Tibial nerve (tissue), 4 donors: ENCODE results near the gene UQCR11. TPM values are rescaled to one million over a fixed set of nuclear protein-coding genes. Genes with fewer than 3 reads are reported as not detected.

Source experiments
- DNase-seq, 2 donors: peaks; one replicate each; pipeline ENCODE4 v3.0.0-alpha.2; 2019; ENCODE audit warnings: low spot score in 2 of 2
- H3K27ac ChIP-seq, 4 donors: fragments of 200-600 bp; sonication (generic) in 3 of 4; one replicate each; pipeline ENCODE4 v1.5.1; 2017 to 2019; ENCODE audit warnings: mild to moderate bottlenecking in 1 of 4
- H3K27me3 ChIP-seq, 2 donors: fragments of 200-600 bp; sonication (generic) in 1 of 2; one replicate each; pipeline versions ENCODE4 v1.5.1 to v1.6.0; 2017 to 2019
- H3K36me3 ChIP-seq, 3 donors: fragments of 200-600 bp; sonication (generic); one replicate each; pipeline ENCODE4 v1.5.1; 2018 to 2019
- H3K4me1 ChIP-seq, 4 donors: fragments of 200-600 bp; sonication (generic) in 3 of 4; one replicate each; pipeline ENCODE4 v1.5.1; 2017 to 2019
- H3K4me3 ChIP-seq, 4 donors: fragments of 200-600 bp; sonication (generic) in 3 of 4; one replicate each; pipeline ENCODE4 v1.5.1; 2017 to 2019; ENCODE audit warnings: mild to moderate bottlenecking in 1 of 4, moderate library complexity in 1 of 4
- H3K9me3 ChIP-seq, 4 donors: fragments of 200-600 bp; sonication (generic) in 3 of 4; one replicate each; pipeline ENCODE4 v1.5.1; 2017 to 2019
- CTCF ChIP-seq, 5 experiments: fragments of 200-600 bp in 3 of 5; fragments of 450-650 bp in 2 of 5; sonication (generic) in 3 of 5; IDR thresholded peaks; one replicate each; pipeline ENCODE4 v1.5.1; 2016 to 2019; ENCODE audit warnings: antibody characterized with exemption in 5 of 5, mild to moderate bottlenecking in 3 of 5, moderate library complexity in 2 of 5
- EP300 ChIP-seq, 2 donors: sonication (generic); formaldehyde crosslinking; IDR thresholded peaks; one replicate each; pipeline ENCODE4 v1.6.1; 2017; ENCODE audit warnings: antibody characterized with exemption in 2 of 2, mild to moderate bottlenecking in 1 of 2
- POLR2A ChIP-seq, 2 donors: fragments of 450-650 bp; IDR thresholded peaks; one replicate each; pipeline ENCODE4 v1.6.1; 2017; ENCODE audit warnings: antibody characterized with exemption in 2 of 2, mild to moderate bottlenecking in 2 of 2, moderate library complexity in 2 of 2
- WGBS, 2 donors: methylation state at CpG; one replicate each; pipeline ENCODE4 v1.1.5; 2018; 5-methylcytosine and 5-hydroxymethylcytosine counted together
- total RNA-seq, 4 donors: library from RNA; depleted of rRNA; stranded (reverse); fragments of >200 nt; gene quantifications; one replicate each; pipeline ENCODE4 v1.1.0, GENCODE V29; 2016

The UQCR11 gene
- total RNA-seq, 4 donors from 2014 or later, result 58.8 to 95.7 (median 66.0) TPM

GRCh38 chr19:1630811-1631210 lies 25.5 kb upstream of the UQCR11 start:
- H3K36me3 ChIP-seq, result peaks cover 0 to 75% (median 8%) of the 10 kb centered on the region in 3 donors
- H3K4me3 ChIP-seq, result no peak overlapping the region
- no peak for DNase-seq
- no peaks in the 10 kb centered on the region for H3K27me3 ChIP-seq
- WGBS, 2 donors, result 87 to 90% methylated on average over 3 to 15 of the region's 17 CpGs
- H3K27ac ChIP-seq, result no peak overlapping the region
- H3K4me1 ChIP-seq, result no peaks in the 10 kb centered on the region
- no peaks in the 10 kb centered on the region for H3K9me3 ChIP-seq
- TF ChIP-seq EP300 (IDR thresholded peaks at IDR 0.05), result no peak
- TF ChIP-seq CTCF (IDR thresholded peaks at IDR 0.05), result no peak
- TF ChIP-seq POLR2A (IDR thresholded peaks at IDR 0.05), result no peak

DNA sequence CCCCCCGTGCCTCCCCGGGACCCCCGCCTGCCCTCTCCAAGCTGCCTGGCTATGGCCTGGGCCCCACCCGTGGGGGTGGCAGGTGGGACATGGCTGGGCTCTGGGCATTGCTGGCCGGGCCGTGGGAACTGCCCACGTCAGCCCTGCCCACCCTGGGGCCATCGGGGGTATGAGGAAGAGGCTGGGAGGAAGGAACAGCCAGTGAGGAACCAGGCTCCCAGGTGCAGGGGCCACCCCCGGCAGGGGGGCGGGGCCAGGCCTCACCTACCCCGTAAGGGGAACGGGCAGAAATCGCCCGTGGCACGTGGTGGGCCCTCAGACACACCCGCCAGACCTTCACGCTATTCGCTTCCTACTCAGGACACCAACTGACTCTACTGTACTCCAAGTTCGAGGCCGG lies 24.8 kb upstream of the UQCR11 start:
- Histone ChIP-seq H3K27ac (no peak overlapping the region), H3K4me1 (no peaks in the 10 kb centered on the region), H3K27me3 (no peaks in the 10 kb centered on the region), H3K36me3 (peaks cover 0 to 78% (median 8%) of the 10 kb centered on the region in 3 donors), H3K4me3 (no peak overlapping the region), H3K9me3 (no peaks in the 10 kb centered on the region)
- WGBS, 2 donors, result 85 to 90% methylated on average over 13 to 20 of the region's 20 CpGs
- DNase-seq, result no peak
- TF ChIP-seq POLR2A (IDR thresholded peaks at IDR 0.05) (no peak), CTCF (IDR thresholded peaks at IDR 0.05) (no peak), EP300 (IDR thresholded peaks at IDR 0.05) (no peak)

- no peaks in the 10 kb centered on the region for H3K9me3 ChIP-seq
- no peak overlapping the region for H3K4me3 ChIP-seq
- H3K4me1 ChIP-seq, result no peaks in the 10 kb centered on the region
- DNase-seq, result no peak
- TF ChIP-seq EP300 (IDR thresholded peaks at IDR 0.05) (no peak), CTCF (IDR thresholded peaks at IDR 0.05) (no peak), POLR2A (IDR thresholded peaks at IDR 0.05) (no peak)
- H3K36me3 ChIP-seq, result peaks cover 0 to 78% (median 8%) of the 10 kb centered on the region in 3 donors
- no peaks in the 10 kb centered on the region for H3K27me3 ChIP-seq
- no peak overlapping the region for H3K27ac ChIP-seq
- WGBS, 2 donors, result 92 to 98% methylated on average over 21 to 24 of the region's 24 CpGs
Measured at GRCh38 chr19:1629256-1629808, 24.1 kb upstream of the UQCR11 start.

DNA sequence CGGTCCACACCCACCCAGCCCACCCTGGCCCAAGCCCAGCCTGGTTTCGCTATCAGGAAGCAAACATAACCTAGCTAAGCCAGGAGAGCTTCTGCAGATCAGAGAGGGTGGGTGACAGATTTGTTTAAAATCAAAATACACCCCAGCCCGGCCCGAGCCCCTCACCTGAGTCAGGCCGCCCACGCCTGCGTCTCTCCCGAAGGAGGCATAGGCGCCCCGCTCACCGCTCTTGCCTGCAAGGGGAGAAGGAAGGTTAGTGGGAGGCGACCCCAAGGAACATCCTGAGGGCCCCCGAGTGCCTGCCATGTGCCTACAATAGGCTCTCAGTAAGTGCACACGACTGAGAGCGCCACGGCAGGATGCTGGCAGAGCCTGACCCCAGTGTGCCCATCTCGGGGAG lies 21.9 kb upstream of the UQCR11 start:
- Histone ChIP-seq H3K4me3 (no peak overlapping the region), H3K36me3 (peaks cover 0 to 80% (median 8%) of the 10 kb centered on the region in 3 donors), H3K27ac (no peak overlapping the region), H3K4me1 (no peaks in the 10 kb centered on the region), H3K9me3 (no peaks in the 10 kb centered on the region), H3K27me3 (no peaks in the 10 kb centered on the region)
- DNase-seq, result no peak
- no peak for TF ChIP-seq CTCF (IDR thresholded peaks at IDR 0.05)
- 82 to 97% methylated on average over 5 to 12 of the region's 17 CpGs for WGBS, 2 donors

- Histone ChIP-seq H3K27me3 (no peaks in the 10 kb centered on the region), H3K4me3 (no peak overlapping the region), H3K36me3 (peaks cover 0 to 80% (median 1%) of the 10 kb centered on the region in 3 donors), H3K9me3 (no peaks in the 10 kb centered on the region), H3K4me1 (no peaks in the 10 kb centered on the region), H3K27ac (no peak overlapping the region)
- TF ChIP-seq EP300 (IDR thresholded peaks at IDR 0.05) (no peak), POLR2A (IDR thresholded peaks at IDR 0.05) (no peak), CTCF (IDR thresholded peaks at IDR 0.05) (no peak)
- 90 to 92% methylated on average over 31 to 32 of the region's 32 CpGs for WGBS, 2 donors
- DNase-seq, result no peak
Measured at GRCh38 chr19:1626417-1627010, 21.3 kb upstream of the UQCR11 start.
